Endodermal cell (in vitro differentiated cells): Measurements from ENCODE around the gene SLIT1. TPM values are rescaled to one million over a fixed set of nuclear protein-coding genes. Genes with fewer than 3 reads are reported as not detected.

Experiments used
- DNase-seq: peaks from one replicate; pipeline ENCODE4 v3.0.0-alpha.2; 2017
- H3K27ac ChIP-seq: 2 replicates; pipeline ENCODE4 v1.5.1; 2013; ENCODE audit warnings: mild to moderate bottlenecking, low read depth, low read length, moderate library complexity
- H3K27me3 ChIP-seq: 2 replicates; pipeline ENCODE4 v1.6.1; 2013; ENCODE audit warnings: mild to moderate bottlenecking, low read length, moderate library complexity; ENCODE audit not compliant: insufficient read depth, control insufficient read depth, poor library complexity, severe bottlenecking
- H3K36me3 ChIP-seq: 2 replicates; pipeline ENCODE4 v1.7.0; 2013; ENCODE audit warnings: mild to moderate bottlenecking, low read length, moderate library complexity; ENCODE audit not compliant: control insufficient read depth, insufficient read depth
- H3K4me1 ChIP-seq: one replicate; pipeline ENCODE4 v1.7.0; 2013; ENCODE audit warnings: low read length; ENCODE audit not compliant: control insufficient read depth, insufficient read depth
- H3K4me3 ChIP-seq: 2 replicates; pipeline ENCODE4 v1.5.1; 2013; ENCODE audit warnings: mild to moderate bottlenecking, low read length, moderate library complexity
- H3K9ac ChIP-seq: 2 replicates; pipeline ENCODE4 v1.6.1; 2013; ENCODE audit warnings: mild to moderate bottlenecking, low read length, moderate library complexity; ENCODE audit not compliant: poor library complexity, severe bottlenecking; ENCODE audit errors: extremely low read depth
- H3K9me3 ChIP-seq: 2 replicates; pipeline ENCODE4 v1.6.1; 2013; ENCODE audit warnings: mild to moderate bottlenecking, low read length, moderate library complexity; ENCODE audit not compliant: control insufficient read depth
- H3K27ac Mint-ChIP-seq: 2 replicates; pipeline ENCODE4 v1.8.0; 2020; ENCODE audit warnings: mixed read lengths
- H3K27me3 Mint-ChIP-seq: 2 replicates; pipeline ENCODE4 v1.8.0; 2021; ENCODE audit warnings: mild to moderate bottlenecking, mixed read lengths; ENCODE audit not compliant: insufficient read depth
- H3K36me3 Mint-ChIP-seq: 2 replicates; pipeline ENCODE4 v1.8.0; 2020; ENCODE audit warnings: low read depth, mixed read lengths
- H3K4me1 Mint-ChIP-seq: 2 replicates; pipeline ENCODE4 v1.8.0; 2020; ENCODE audit warnings: mixed read lengths
- H3K4me3 Mint-ChIP-seq: 2 replicates; pipeline ENCODE4 v1.8.0; 2020; ENCODE audit warnings: mild to moderate bottlenecking, moderate library complexity, mixed read lengths
- H3K9me3 Mint-ChIP-seq: 2 replicates; pipeline ENCODE4 v1.8.0; 2020; ENCODE audit warnings: mild to moderate bottlenecking, mixed read lengths
- CTCF ChIP-seq: fragments of 200-600 bp; sonication (generic); conservative IDR thresholded peaks from 2 replicates; pipeline ENCODE4 v1.5.0; 2021; ENCODE audit warnings: antibody characterized with exemption, mild to moderate bottlenecking
- WGBS, 2 experiments: methylation state at CpG; one replicate each; pipeline versions ENCODE4 v1.1.5 to v1.1.7; 2013; ENCODE audit warnings: missing lambda C conversion rate in 2 of 2, mixed read lengths in 1 of 2; ENCODE audit not compliant: insufficient coverage in 1 of 2, insufficient read length in 1 of 2; 5-methylcytosine and 5-hydroxymethylcytosine counted together
- total RNA-seq, 2 donors: library from RNA; stranded (reverse); fragmentation: NEBNext Ultra II Directional in 1 of 2; extraction: Animal tissue kit (Norgen Biotek cat#: 25700) in 1 of 2; gene quantifications; 2 replicates in 1 of 2; 3 replicates in 1 of 2; pipeline ENCODE4 v1.2.1, GENCODE V29; 2021

Gene SLIT1
- total RNA-seq, 2 donors from 2014 or later, result 0.97 to 2.4 TPM

- no peak overlapping the region for H3K27ac ChIP-seq
- no peaks in the 10 kb centered on the region for H3K4me1 Mint-ChIP-seq
- no peak overlapping the region for H3K4me3 Mint-ChIP-seq
- DNase-seq, result peak; percentile 43
- no peaks in the 10 kb centered on the region for H3K27me3 Mint-ChIP-seq
- no peaks in the 10 kb centered on the region for H3K4me1 ChIP-seq
- TF ChIP-seq CTCF, result no peak
- H3K9ac ChIP-seq, result no peak overlapping the region
- no peaks in the 10 kb centered on the region for H3K9me3 Mint-ChIP-seq
- no peak overlapping the region for H3K27ac Mint-ChIP-seq
- WGBS, 2 experiments, result 89 to 96% methylated on average over 9 to 17 of the region's 17 CpGs
- H3K9me3 ChIP-seq, result no peaks in the 10 kb centered on the region
- no peaks in the 10 kb centered on the region for H3K36me3 ChIP-seq
- no peaks in the 10 kb centered on the region for H3K36me3 Mint-ChIP-seq
- no peak overlapping the region for H3K4me3 ChIP-seq
- H3K27me3 ChIP-seq, result no peaks in the 10 kb centered on the region
These were observed 184.4 kb downstream of the SLIT1 start for GRCh38 chr10:97001183-97001991.

- Histone ChIP-seq H3K27ac (no peak overlapping the region), H3K4me3 (no peak overlapping the region), H3K27me3 (no peaks in the 10 kb centered on the region), H3K36me3 (no peaks in the 10 kb centered on the region), H3K9me3 (no peaks in the 10 kb centered on the region), H3K9ac (no peak overlapping the region), H3K4me1 (no peaks in the 10 kb centered on the region)
- H3K36me3 Mint-ChIP-seq, result no peaks in the 10 kb centered on the region
- DNase-seq, result peak; percentile 81
- no peaks in the 10 kb centered on the region for H3K9me3 Mint-ChIP-seq
- H3K27me3 Mint-ChIP-seq, result no peaks in the 10 kb centered on the region
- H3K4me3 Mint-ChIP-seq, result no peak overlapping the region
- H3K4me1 Mint-ChIP-seq, result no peaks in the 10 kb centered on the region
- H3K27ac Mint-ChIP-seq, result no peak overlapping the region
- WGBS, 2 experiments, result 91 to 94% methylated on average over 10 to 25 of the region's 25 CpGs
- peak; percentile 77 for TF ChIP-seq CTCF
These were observed 185.1 kb downstream of the SLIT1 start for GRCh38 chr10:97000487-97001182.

- Mint-ChIP-seq H3K36me3 (no peaks in the 10 kb centered on the region), H3K4me1 (no peaks in the 10 kb centered on the region), H3K9me3 (no peaks in the 10 kb centered on the region), H3K27ac (no peak overlapping the region), H3K27me3 (no peaks in the 10 kb centered on the region), H3K4me3 (no peak overlapping the region)
- Histone ChIP-seq H3K9ac (no peak overlapping the region), H3K27me3 (no peaks in the 10 kb centered on the region), H3K4me1 (no peaks in the 10 kb centered on the region), H3K36me3 (no peaks in the 10 kb centered on the region), H3K9me3 (no peaks in the 10 kb centered on the region), H3K4me3 (no peak overlapping the region), H3K27ac (no peak overlapping the region)
- WGBS, 2 experiments, result 90% methylated on average over 4 of the region's 4 CpGs; no CpG with 5 or more reads in 1 of the 2 experiments
- TF ChIP-seq CTCF, result no peak
- DNase-seq, result peak; percentile 49
These were observed 185.8 kb downstream of the SLIT1 start for GRCh38 chr10:96999987-97000386.
